Adipocyte (in vitro differentiated cells): ENCODE measurements around the gene IGFBP2.
A peak's percentile ranks its signal among the peaks of the same experiment; 100 is the strongest.

Experiments used
- DNase-seq: peaks from one replicate; pipeline ENCODE4 v3.0.0-alpha.2; 2015; ENCODE audit warnings: low read depth
- H3K27me3 ChIP-seq: replicated peaks from 2 replicates; pipeline ENCODE4 v1.7.0; 2013; ENCODE audit warnings: mild to moderate bottlenecking, low read length, moderate library complexity; ENCODE audit not compliant: control insufficient read depth, insufficient read depth
- H3K36me3 ChIP-seq: 2 replicates; pipeline ENCODE4 v1.7.0; 2013; ENCODE audit warnings: low read length, mild to moderate bottlenecking, moderate library complexity; ENCODE audit not compliant: control insufficient read depth, insufficient read depth, severe bottlenecking
- H3K4me1 ChIP-seq: 2 replicates; pipeline ENCODE4 v1.7.0; 2013; ENCODE audit warnings: mild to moderate bottlenecking, low read length, moderate library complexity; ENCODE audit not compliant: control insufficient read depth, insufficient read depth
- H3K4me3 ChIP-seq: 2 replicates; pipeline ENCODE4 v1.7.0; 2013; ENCODE audit warnings: mild to moderate bottlenecking, low read length, moderate library complexity
- H3K9ac ChIP-seq: 2 replicates; pipeline ENCODE4 v1.7.0; 2013; ENCODE audit warnings: mild to moderate bottlenecking, low read length, moderate library complexity
- H3K9me3 ChIP-seq: 2 replicates; pipeline ENCODE4 v1.7.0; 2013; ENCODE audit warnings: mild to moderate bottlenecking, low read length, moderate library complexity; ENCODE audit not compliant: control insufficient read depth

Gene IGFBP2

DNA sequence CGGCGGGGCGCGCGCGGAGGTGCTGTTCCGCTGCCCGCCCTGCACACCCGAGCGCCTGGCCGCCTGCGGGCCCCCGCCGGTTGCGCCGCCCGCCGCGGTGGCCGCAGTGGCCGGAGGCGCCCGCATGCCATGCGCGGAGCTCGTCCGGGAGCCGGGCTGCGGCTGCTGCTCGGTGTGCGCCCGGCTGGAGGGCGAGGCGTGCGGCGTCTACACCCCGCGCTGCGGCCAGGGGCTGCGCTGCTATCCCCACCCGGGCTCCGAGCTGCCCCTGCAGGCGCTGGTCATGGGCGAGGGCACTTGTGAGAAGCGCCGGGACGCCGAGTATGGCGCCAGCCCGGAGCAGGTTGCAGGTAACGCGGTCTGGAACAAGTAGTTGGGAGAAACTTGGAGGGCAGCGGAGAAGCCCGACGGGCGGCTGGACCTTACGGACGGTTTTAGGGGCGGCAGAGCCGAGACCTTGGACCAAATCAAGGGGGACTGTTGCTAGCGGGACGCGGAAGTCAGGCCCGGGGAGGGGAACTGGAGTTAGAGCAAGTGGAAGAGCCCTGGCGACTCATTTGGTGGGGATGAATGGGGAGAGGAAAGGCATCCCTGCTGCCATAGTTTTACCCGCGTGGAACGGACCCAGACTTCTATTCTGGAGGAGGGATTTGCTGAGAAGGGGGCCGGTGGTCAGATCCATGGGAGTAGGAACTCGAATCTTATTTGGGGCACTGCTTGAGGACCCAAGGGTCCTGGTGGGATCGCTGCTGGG lies 573 bp downstream of the IGFBP2 start:
- Histone ChIP-seq H3K27me3 (peaks cover 23% of the 10 kb centered on the region), H3K9me3 (no peaks in the 10 kb centered on the region), H3K4me3 (peak overlapping the region; percentile 60), H3K9ac (no peak overlapping the region), H3K4me1 (peaks cover 23% of the 10 kb centered on the region), H3K36me3 (no peaks in the 10 kb centered on the region)
- peak; percentile 38 for DNase-seq

DNA sequence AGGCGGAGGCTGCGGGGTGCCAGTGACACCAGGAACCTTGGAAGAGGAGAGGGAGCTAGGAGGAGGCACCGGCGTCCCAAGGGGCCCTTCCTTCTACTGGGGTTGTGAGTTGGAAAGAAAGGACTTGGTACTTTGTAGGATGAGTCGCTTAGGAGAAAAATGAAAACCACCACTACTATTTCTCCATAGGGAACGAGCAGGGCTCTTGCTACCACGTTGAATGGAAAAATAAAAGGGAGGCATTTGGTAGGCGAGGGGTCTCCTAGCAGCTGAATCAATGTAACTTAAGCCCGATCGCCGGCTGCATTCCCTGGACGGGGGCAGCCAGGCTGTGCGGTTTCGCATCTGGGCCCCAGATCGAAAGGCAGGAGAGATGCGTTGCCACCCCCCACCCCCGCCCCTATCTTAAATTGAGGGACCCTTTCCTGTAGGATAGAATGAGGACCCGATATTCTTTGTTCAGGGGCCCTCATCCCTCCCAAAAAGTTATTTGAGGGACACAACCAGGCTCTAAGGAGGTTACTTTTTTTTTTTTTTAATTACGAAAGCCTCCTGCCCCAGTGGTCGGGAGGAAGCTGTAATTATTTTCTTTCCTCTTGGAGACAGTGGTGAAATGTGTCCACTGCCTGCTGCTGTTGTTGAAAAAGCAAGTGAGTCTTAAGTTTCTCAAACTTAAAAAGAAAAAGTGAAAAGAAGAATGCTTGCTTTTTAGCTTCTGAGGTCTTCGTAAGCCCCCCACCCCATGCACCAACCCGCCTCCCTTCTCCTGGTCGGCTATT lies 1.3 kb downstream of the IGFBP2 start:
- Histone ChIP-seq H3K9ac (no peak overlapping the region), H3K36me3 (no peaks in the 10 kb centered on the region), H3K9me3 (no peaks in the 10 kb centered on the region), H3K4me1 (peaks cover 23% of the 10 kb centered on the region), H3K4me3 (peak overlapping the region; percentile 60), H3K27me3 (peaks cover 23% of the 10 kb centered on the region)
- peak; percentile 60 for DNase-seq

DNA sequence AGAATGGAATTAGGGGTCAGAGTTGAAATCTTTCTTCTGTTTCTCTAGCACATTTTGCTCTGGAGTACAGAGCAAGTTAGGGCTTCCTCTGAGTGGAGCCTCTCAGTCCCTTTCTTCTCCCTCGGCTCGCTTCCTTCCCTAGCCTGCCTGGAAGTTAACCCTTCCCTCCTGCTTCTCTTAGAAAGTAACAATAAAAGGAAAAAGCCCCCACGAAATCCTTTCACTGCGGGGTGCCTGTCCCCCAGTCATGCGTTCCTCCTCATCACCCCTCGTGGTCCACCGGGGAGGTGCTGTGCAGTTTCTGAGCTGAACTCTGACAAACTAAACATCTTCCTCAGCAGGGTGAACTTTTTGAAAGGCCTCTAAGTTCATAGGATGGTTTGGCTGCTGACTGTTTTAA lies 2.0 kb downstream of the IGFBP2 start:
- Histone ChIP-seq H3K36me3 (no peaks in the 10 kb centered on the region), H3K9me3 (no peaks in the 10 kb centered on the region), H3K4me3 (no peak overlapping the region), H3K9ac (no peak overlapping the region), H3K4me1 (peaks cover 23% of the 10 kb centered on the region), H3K27me3 (peaks cover 28% of the 10 kb centered on the region)
- peak; percentile 48 for DNase-seq

DNA sequence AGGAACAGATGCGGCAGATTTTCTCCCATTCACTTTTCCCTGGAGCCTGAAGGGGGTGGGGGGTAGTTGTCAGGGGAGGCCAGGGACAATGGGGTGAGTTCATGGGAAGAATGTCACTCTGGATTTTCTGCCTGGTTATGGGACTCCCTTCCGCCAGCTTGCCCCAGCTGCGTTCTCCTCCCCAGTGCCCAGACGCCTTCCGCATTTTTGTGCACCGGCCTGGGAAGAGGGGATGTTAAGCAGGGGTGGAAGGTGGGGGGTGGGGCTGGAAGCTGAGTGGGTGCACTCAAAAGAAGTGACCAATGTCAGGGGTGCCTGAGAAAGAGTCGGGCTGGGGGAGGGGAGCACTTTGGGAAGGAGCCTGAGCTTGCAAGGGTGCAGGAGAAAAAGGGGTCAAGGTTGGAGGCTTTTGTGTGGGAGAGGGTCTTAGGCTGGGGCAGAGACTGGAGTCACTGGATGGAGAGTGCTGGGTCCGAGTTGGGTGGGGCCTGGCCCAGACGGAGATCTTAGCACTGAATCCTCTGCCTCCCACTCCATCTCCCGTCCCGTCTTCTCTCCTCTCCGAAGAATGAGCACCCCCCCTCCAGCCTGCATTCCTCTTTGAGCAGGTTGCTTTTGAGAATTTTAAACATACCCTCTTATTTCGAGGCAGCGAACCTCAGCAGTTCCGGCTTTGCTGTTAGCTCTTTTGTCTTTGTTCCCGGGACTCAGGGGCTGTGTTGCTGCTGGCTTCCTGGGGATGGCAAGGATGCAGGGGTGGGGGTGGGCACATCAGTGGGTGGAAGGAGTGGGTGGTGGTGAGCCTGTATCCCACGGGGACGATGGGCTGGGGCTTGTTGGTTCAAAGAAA lies 2.7 kb downstream of the IGFBP2 start:
- peak; percentile 76 for DNase-seq

DNA sequence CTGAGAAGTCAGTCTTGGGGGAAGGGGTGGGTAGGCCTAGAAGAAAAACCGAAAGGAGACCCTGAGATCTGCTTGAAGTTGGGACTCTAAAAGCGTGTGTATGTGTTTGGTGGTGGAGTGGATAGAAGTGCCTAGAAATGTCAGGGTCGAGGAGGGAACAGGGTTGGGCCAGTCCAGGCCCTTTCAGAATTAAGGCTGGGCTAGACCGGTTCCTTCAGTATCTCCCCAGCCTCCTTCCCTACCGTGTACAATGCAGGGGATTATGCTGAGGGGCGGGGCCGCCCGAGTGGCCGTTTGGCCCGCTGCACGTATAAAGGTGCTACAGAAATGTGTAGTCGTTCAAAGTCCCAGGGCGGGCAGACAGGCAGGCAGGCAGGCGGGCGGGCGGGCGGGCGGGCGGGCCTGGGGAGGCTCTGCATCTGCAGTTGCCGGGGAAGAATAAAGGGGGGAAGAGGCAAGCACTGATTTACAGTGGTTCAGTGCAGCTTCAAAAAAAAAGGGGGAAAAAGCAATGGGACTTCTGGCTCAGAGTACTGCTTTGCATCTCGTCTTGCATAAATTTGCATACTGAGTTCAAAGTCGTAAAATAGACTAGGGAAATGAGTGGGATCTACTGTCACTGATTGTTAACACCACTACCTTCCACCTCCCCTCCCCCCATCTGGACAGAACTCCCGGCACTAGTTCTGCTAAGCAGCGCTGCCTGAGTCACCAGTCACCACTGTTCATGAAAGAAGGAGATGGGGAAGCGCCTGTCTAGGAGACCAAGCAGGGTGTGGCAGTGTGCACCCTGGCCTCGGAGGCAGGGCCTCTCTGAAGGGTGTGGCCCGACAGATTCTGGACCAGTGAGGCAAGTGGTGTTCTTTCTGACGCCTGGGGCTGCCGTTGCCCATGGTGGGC lies 3.6 kb downstream of the IGFBP2 start:
- Histone ChIP-seq H3K4me3 (no peak overlapping the region), H3K36me3 (no peaks in the 10 kb centered on the region), H3K9me3 (no peaks in the 10 kb centered on the region), H3K9ac (no peak overlapping the region), H3K4me1 (peaks cover 23% of the 10 kb centered on the region), H3K27me3 (peaks cover 37% of the 10 kb centered on the region)
- peak; percentile 88 for DNase-seq

More for the DNA sequence above, 2.7 kb downstream of the IGFBP2 start:
- Histone ChIP-seq H3K9me3 (no peaks in the 10 kb centered on the region), H3K36me3 (no peaks in the 10 kb centered on the region), H3K9ac (no peak overlapping the region), H3K4me1 (peaks cover 23% of the 10 kb centered on the region), H3K4me3 (no peak overlapping the region), H3K27me3 (peaks cover 35% of the 10 kb centered on the region)

DNA sequence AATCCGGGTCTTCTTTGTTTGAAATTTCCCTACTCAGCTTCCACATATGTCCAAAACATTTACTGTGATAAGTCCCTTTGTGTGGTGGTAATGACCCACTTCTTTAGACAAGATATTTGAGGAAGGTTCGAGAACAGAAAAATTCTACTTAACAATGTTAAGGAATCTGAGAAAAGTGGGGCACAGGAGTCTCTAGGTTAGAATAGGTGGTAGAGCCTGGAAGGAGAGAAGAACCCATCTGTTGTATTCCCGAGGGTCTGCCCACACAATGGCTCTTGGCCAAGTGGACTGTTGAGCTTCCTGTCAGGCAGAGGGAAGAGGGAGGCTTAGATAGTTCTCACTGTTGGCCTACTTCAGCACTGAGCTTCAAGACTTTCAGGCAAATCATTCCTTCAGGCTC lies 4.3 kb downstream of the IGFBP2 start:
- H3K9ac ChIP-seq, result no peak overlapping the region
- H3K36me3 ChIP-seq, result no peaks in the 10 kb centered on the region
- no peak overlapping the region for H3K4me3 ChIP-seq
- DNase-seq, result no peak
- no peaks in the 10 kb centered on the region for H3K9me3 ChIP-seq
- peaks cover 23% of the 10 kb centered on the region for H3K4me1 ChIP-seq
- peaks cover 32% of the 10 kb centered on the region for H3K27me3 ChIP-seq

DNA sequence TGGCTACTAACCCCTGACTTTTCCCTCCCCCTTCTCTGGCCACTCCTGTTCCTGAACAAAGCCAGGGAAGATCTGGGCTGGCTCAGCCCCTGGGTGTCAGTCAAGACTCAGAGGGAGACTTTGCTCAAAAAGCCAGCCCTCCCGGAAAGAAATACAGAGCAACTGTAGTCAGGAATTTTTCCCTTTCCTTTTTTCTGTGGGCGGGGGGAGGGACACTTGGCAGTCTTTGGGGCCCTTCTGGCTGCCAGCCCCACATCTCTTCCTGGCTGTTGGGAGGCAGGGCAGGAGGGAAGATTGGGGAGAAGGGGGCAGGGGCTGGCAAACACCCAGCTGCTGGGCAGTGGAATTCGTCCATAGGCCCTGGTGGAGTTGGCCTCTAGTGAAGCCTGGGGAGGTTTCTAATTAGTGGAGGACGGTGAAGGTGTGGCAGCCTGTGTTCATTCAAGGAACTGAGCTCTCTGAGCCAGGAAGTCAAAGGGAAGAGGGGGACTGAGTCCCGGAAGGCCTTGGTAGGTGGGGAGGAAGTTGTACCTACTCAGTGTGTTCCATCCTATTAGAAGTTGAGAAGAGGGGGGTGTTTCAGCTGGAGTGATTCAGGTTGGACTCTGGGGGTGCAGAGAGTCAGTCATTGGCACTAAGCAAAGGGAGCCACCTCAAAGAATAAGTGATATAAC lies 10.9 kb downstream of the IGFBP2 start:
- H3K4me1 ChIP-seq, result peaks cover 10% of the 10 kb centered on the region
- H3K4me3 ChIP-seq, result no peak overlapping the region
- no peak overlapping the region for H3K9ac ChIP-seq
- H3K27me3 ChIP-seq, result peaks cover 24% of the 10 kb centered on the region
- H3K9me3 ChIP-seq, result no peaks in the 10 kb centered on the region
- H3K36me3 ChIP-seq, result no peaks in the 10 kb centered on the region
- no peak for DNase-seq

DNA sequence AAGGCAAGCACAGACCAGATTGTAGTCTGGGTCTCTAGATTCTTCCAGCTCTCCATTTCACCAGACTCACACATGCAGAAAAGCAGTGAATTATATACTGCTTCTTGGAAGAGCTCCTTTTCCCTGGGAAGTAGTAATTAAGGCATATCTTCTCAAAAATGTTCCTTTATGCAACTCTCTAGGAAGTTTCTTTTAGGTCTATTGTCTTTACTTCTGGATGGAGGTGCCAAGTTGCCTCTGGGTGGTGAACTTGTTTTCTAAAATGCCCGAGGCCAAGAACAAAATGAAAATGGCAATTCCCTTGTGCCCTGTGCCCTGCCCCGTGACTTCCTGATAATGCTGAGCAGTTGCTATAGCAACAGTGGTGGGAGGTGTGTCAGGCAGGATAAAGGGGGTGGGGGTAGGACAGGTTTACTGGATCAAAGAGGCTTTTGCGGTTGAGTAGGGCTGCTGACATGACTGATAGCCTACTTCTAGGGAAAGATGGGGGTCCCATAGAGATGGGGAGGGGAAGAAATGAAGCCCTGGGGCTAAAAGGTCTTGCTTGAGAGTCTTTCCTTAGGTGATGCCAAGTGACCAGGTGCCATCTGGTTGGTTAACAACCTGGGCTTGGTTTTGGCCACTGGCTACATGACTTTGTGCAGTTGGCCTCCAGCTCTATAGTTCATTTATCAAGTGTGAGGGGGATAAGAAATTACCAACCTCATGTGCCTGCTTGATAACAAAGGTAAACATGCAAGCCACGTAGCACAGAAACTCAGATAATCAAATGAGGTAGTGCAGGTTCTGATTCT lies 11.8 kb downstream of the IGFBP2 start:
- no peak overlapping the region for H3K9ac ChIP-seq
- H3K9me3 ChIP-seq, result no peaks in the 10 kb centered on the region
- H3K4me3 ChIP-seq, result no peak overlapping the region
- no peaks in the 10 kb centered on the region for H3K36me3 ChIP-seq
- peaks cover 10% of the 10 kb centered on the region for H3K4me1 ChIP-seq
- DNase-seq, result no peak
- peaks cover 21% of the 10 kb centered on the region for H3K27me3 ChIP-seq

DNA sequence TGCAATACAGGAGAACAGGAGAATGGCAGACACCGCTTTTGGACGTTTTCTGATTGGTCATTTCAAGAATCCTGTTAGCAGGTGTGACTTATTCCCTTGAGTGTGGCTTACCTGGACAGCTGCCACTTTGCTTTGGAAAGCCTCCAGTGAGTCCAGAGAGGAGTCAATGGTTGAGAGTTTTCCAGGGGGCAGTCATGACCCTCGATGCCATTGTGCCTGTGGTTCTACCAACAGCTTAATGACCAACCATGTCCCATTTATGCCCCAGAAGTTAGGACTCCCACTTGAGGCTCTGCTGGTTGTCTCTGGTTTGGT lies 12.4 kb downstream of the IGFBP2 start:
- Histone ChIP-seq H3K9me3 (no peaks in the 10 kb centered on the region), H3K4me1 (peaks cover 10% of the 10 kb centered on the region), H3K4me3 (no peak overlapping the region), H3K9ac (no peak overlapping the region), H3K27me3 (peaks cover 15% of the 10 kb centered on the region), H3K36me3 (no peaks in the 10 kb centered on the region)
- DNase-seq, result no peak

DNA sequence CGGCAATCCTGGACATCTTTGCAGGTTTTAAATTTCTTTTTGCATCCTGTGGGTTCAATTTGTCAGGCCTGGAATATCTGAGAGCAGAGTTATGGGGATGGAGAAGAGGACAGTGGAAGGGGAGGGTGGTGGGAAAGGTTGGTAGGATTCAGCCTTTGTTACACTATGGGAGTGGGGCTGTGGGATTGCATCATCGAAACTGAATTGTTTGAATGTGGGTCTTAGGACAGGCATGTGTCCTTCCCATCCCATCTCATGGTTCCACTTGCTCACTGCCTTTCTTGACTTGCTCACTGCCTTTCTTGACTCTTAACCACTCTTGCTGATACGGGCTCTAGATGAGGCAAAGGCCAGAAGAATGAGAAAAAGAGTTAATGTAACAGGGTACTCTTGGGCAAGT lies 12.9 kb downstream of the IGFBP2 start:
- H3K9me3 ChIP-seq, result no peaks in the 10 kb centered on the region
- H3K4me3 ChIP-seq, result no peak overlapping the region
- no peak overlapping the region for H3K9ac ChIP-seq
- peaks cover 10% of the 10 kb centered on the region for H3K27me3 ChIP-seq
- no peak for DNase-seq
- no peaks in the 10 kb centered on the region for H3K36me3 ChIP-seq
- H3K4me1 ChIP-seq, result peaks cover 16% of the 10 kb centered on the region
